ENCODE results near the gene KLF2. TPM values are rescaled to one million over a fixed set of nuclear protein-coding genes. Genes with fewer than 3 reads are reported as not detected.
A peak's percentile ranks its signal among the peaks of the same experiment; 100 is the strongest.

KLF2 gene
- total RNA-seq, 4 donors from 2014 or later, result 4.2 to 11.4 (median 8.0) TPM

DNA sequence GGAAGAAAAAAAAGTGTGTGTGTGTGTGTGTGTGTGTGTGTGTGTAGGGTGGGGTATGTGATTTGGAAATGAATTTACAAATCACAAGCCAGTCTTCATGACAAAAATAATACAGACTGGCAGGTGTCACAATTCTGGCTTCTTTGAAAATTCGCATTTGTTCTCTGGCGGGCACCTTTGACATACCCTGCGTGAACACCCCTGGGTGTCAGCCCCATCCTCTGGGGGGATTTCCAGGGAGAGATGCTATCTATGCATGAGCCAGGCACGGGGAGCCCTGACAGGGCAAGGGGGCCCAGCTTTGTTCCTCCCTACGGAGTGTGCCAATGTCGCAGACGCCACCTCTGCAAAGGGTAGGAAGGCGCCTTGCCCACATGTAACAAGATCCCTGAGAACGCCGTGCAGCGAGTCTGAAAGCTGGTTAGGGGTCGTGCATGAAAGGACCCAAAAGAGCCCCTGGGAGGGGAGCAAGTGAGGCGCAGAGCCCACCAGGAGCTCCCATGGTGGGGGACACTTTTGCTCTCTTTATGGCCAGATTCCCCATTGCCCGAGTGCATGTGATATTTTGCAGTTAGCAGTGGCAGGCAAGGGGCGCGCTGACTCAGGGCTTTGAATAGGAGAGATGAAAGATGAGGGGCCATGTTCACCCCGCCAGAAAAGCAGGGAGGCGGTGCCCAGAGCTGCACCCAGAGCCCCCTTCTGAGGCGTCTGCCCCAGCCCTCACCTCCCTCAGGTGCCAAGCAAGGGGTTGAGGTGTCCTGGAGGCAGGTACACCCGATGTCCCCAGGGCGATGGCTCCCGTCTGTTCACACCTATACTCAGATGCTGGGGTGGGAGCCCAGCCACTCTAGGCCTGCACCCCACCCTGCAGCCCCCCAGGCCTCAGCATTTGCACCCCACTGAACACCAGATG is 45.3 kb downstream of the KLF2 start:
- intact Hi-C loops (cut with DNase I), result no loop called here
- WGBS, 2 donors, result 78 to 84% methylated on average over 8 to 11 of the region's 22 CpGs
- H3K27me3 ChIP-seq, result peaks cover 0 to 3% (median 0%) of the 10 kb centered on the region in 4 donors
- H3K27ac ChIP-seq, result peak overlapping the region in 2 of 4 donors; percentile 62 to 79
- no peak overlapping the region for H3K4me3 ChIP-seq
- peaks cover 13 to 65% (median 36%) of the 10 kb centered on the region in 3 donors for H3K4me1 ChIP-seq
- no peaks in the 10 kb centered on the region for H3K9me3 ChIP-seq
- H3K36me3 ChIP-seq, result peaks cover 0 to 50% (median 0%) of the 10 kb centered on the region in 3 donors
- DNase-seq, result no peak
- TF ChIP-seq POLR2A (IDR thresholded peaks at IDR 0.05), result no peak
- TF ChIP-seq, protein P1, sequence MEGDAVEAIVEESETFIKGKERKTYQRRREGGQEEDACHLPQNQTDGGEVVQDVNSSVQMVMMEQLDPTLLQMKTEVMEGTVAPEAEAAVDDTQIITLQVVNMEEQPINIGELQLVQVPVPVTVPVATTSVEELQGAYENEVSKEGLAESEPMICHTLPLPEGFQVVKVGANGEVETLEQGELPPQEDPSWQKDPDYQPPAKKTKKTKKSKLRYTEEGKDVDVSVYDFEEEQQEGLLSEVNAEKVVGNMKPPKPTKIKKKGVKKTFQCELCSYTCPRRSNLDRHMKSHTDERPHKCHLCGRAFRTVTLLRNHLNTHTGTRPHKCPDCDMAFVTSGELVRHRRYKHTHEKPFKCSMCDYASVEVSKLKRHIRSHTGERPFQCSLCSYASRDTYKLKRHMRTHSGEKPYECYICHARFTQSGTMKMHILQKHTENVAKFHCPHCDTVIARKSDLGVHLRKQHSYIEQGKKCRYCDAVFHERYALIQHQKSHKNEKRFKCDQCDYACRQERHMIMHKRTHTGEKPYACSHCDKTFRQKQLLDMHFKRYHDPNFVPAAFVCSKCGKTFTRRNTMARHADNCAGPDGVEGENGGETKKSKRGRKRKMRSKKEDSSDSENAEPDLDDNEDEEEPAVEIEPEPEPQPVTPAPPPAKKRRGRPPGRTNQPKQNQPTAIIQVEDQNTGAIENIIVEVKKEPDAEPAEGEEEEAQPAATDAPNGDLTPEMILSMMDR (IDR thresholded peaks at IDR 0.05), result no peak

DNA sequence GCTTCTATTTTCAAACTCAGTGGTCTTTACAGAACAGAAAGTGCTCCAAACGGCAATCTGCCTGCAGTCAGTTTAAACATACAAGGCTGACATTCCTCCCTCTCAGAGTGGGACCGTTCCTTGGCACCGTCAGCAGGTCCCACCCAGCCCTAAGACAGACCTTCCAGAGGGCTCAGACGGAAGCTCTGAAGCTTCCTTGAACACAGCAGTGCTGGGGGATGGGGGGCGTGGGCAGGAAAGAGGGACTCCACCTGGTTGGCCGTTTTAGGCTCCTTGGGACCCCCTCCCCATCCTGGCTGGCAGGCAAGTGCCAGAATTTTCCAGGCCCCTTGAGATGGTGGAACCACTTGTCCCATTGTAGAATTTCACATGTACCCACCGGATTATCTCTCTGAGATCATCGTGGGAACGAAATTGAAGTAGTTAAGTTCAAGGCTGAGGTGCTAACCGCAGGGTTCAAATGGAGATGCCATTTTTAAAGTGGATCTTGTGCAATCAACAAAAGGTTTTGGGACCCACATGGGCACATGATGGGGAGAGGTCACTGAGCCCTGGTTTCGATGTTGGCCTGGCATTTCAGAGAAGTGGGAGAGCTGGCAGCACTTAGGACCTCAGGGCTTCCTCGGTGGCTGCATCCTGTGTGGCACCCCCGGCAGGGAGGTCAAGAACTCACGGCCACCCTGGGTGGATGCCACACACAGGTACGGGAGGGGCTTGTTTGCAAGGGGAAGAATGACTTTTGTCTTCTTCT is 46.2 kb downstream of the KLF2 start:
- no peak for DNase-seq
- Histone ChIP-seq H3K27me3 (peaks cover 0 to 3% (median 0%) of the 10 kb centered on the region in 4 donors), H3K4me1 (peaks cover 9 to 60% (median 36%) of the 10 kb centered on the region in 3 donors), H3K36me3 (peaks cover 0 to 55% (median 0%) of the 10 kb centered on the region in 3 donors), H3K27ac (peak overlapping the region in 3 of 4 donors; percentile 14 to 79 (median 62)), H3K9me3 (no peaks in the 10 kb centered on the region), H3K4me3 (no peak overlapping the region)
- intact Hi-C loops (cut with DNase I), result no loop called here
- TF ChIP-seq, protein P1 (IDR thresholded peaks at IDR 0.05), result no peak
- TF ChIP-seq POLR2A (IDR thresholded peaks at IDR 0.05), result no peak
- 56 to 73% methylated on average over 7 to 8 of the region's 15 CpGs for WGBS, 2 donors

DNA sequence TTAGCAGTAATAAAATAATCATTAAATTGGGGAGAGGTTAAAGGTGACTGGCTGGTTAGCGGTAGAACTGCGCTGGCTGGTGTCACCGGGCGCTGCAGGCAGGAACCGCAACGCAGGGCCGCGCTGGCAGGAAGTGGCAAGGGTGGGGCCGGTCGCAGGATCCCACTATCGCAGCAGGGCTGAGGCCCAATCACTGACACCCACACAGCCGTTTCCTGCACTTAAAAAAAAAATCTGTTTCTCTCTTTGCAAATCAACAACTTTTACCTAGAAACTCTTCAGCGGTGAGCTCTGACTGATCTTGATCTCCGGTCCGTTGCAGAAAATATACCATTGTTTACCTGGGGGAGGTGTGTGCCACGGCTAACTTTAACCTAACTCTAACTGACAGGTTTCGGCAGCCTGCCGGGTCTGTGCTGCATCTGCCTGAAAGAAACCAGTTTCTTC is 46.9 kb downstream of the KLF2 start:
- Histone ChIP-seq H3K27ac (peak overlapping the region in 3 of 4 donors; percentile 48 to 79 (median 62)), H3K9me3 (no peaks in the 10 kb centered on the region), H3K36me3 (peaks cover 0 to 60% (median 0%) of the 10 kb centered on the region in 3 donors), H3K4me1 (peaks cover 7 to 57% (median 36%) of the 10 kb centered on the region in 3 donors), H3K27me3 (peaks cover 0 to 3% (median 0%) of the 10 kb centered on the region in 4 donors), H3K4me3 (no peak overlapping the region)
- TF ChIP-seq, protein P1 (IDR thresholded peaks at IDR 0.05), result no peak
- TF ChIP-seq POLR2A (IDR thresholded peaks at IDR 0.05), result peak in 1 of 4 donors; percentile 46
- intact Hi-C loops (cut with DNase I), result no loop called here
- WGBS, 2 donors, result 49 to 72% methylated on average over 18 of the region's 18 CpGs
- peak; percentile 58 for DNase-seq

DNA sequence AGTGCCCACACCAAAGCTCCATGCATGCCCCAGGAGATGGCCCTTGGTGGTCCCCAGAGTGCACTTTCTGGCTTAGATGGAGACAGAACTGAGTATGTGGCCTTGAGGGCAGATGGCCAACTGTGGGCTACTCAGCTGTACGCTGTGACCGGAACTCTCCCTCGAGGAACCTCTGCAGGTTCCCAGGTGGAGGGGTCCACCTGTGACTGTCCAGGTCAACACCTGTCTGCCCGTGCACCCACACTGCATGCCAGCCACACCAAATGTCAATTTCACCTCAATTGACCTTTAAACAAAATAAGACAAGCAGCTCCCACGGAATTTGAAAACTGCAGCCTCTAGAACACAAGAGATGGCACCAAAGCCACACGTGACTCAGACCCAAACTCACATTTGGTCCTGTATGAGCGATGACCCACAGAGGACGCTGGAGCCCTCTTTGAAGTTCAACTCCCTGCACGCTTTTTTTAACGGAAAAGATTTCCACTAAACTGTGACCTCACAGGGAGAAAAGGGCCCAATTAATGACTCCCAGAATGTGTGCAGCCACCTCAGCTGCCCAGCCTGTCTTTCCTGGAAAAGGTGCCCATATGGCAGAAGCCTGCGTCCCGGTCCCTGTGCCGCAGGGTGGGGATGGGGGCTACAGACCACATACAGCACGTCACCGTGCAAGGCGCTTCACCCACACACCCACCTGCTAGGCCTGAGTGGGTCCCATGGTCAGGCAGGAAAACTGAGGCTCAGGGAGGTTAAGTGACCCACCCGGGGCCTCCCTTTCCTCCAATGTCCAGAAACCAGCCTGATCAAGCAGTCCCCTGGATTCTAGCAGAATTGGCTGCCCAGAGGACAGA is 47.7 kb downstream of the KLF2 start:
- Histone ChIP-seq H3K36me3 (peaks cover 0 to 68% (median 0%) of the 10 kb centered on the region in 3 donors), H3K27ac (peak overlapping the region; percentile 36 to 79 (median 55)), H3K27me3 (peaks cover 0 to 3% (median 0%) of the 10 kb centered on the region in 4 donors), H3K4me3 (no peak overlapping the region), H3K4me1 (peaks cover 7 to 57% (median 36%) of the 10 kb centered on the region in 3 donors), H3K9me3 (no peaks in the 10 kb centered on the region)
- WGBS, 2 donors, result 66 to 75% methylated on average over 8 to 12 of the region's 17 CpGs
- intact Hi-C loops (cut with DNase I), result no loop called here
- no peak for TF ChIP-seq POLR2A (IDR thresholded peaks at IDR 0.05)
- TF ChIP-seq, protein P1 (IDR thresholded peaks at IDR 0.05), result no peak
- DNase-seq, result no peak

Measured in esophagus squamous epithelium (tissue), 5 donors.